GM18873 (cell line): ENCODE data around the gene TTC39B.

Source experiments
- ATAC-seq: cut with Tn5 transposase; IDR thresholded peaks from one replicate; pipeline ENCODE4 v1.9.1; 2021; ENCODE audit warnings: mild to moderate bottlenecking, moderate library complexity, moderate number of reproducible peaks; ENCODE audit not compliant: unreplicated experiment, low FRiP score

The TTC39B gene

GRCh38 chr9:15138357-15138686, 168.7 kb downstream of the TTC39B start:
- ATAC-seq: no peak

GRCh38 chr9:15137658-15138356, 169.2 kb downstream of the TTC39B start:
- no peak for ATAC-seq

- ATAC-seq: no peak
These were observed 169.9 kb downstream of the TTC39B start for GRCh38 chr9:15137089-15137488.

- no peak for ATAC-seq
These were observed 170.4 kb downstream of the TTC39B start for GRCh38 chr9:15136646-15137045.

GRCh38 chr9:15135164-15135792, 171.7 kb downstream of the TTC39B start:
- peak; percentile 67 for ATAC-seq

GRCh38 chr9:15133488-15133887, 173.5 kb downstream of the TTC39B start:
- no peak for ATAC-seq

- no peak for ATAC-seq
These were observed 174.9 kb downstream of the TTC39B start for GRCh38 chr9:15132091-15132490.

- ATAC-seq: no peak
These were observed 175.9 kb downstream of the TTC39B start for GRCh38 chr9:15131094-15131493.

GRCh38 chr9:15127831-15128230, 179.2 kb downstream of the TTC39B start:
- no peak for ATAC-seq

- ATAC-seq: no peak
These were observed 185.4 kb downstream of the TTC39B start for GRCh38 chr9:15121630-15122029.

- no peak for ATAC-seq
These were observed 190.9 kb downstream of the TTC39B start for GRCh38 chr9:15116130-15116580.

GRCh38 chr9:15115702-15116101, 191.3 kb downstream of the TTC39B start:
- ATAC-seq: no peak

GRCh38 chr9:15115041-15115440, 192.0 kb downstream of the TTC39B start:
- no peak for ATAC-seq
